ENCODE results near the gene CMSS1. TPM values are rescaled to one million over a fixed set of nuclear protein-coding genes. Genes with fewer than 3 reads are reported as not detected.

Gene CMSS1
- total RNA-seq, 1 donor from 2014 or later, result 41.9 TPM

DNA sequence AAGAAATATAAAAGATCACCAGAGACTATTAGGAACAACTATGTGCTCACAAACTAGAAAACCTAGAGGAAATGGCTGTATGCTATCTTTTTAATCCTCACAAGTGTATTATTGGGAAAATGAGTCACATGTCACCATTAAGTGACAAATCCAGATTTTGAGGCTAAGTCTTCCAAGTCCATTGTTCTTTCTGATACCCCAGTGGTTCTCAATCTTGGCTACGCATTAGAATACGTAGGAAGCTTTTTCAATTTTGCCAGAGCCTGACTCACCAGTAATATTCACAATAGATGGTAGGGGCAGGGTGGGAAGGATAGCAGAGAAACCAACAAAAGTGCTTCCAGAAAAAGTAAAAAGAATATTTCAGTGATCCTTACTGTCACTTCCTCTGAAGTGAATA is 179.6 kb downstream of the CMSS1 start:
- no peak for DNase-seq (ENCODE audit: low spot score)

DNA sequence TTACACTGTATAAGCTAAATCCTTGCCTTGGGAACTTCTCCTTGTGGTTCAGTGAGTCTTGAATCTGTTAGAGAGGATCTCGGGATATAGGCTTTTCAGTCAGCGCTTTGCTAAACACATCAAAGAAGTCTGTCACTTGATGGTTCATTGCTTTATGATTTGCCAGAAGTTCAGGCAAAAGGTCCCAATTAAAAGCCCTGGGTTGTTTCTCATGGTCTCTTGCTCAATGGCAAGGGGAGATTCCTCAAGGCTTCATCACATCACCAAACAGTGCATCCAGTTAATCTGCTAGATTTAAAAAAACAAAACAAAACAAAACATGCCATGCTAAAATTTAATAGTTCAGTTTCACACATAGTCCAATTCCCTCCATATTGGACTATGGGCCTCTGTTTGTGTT is 181.9 kb downstream of the CMSS1 start:
- DNase-seq (ENCODE audit: low spot score), result no peak

DNA sequence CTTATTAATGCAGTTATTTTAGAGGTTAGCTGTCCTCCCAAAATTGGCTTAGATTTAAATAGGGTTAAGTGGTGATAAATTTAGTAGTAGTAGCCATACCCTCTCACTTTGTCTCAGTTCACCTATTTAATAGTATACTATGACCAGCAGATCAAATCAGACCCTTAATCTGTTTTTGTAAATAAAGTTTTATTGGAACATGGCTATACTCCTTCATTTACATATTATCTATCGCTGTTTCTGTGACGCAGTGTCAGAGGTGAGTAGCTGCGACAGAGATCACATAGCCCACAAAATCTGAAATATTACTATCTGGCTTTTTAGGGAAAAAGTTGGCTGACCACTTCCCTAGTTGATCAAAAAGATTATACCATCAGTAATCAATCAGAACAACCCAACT is 183.4 kb downstream of the CMSS1 start:
- DNase-seq (ENCODE audit: low spot score), result no peak

DNA sequence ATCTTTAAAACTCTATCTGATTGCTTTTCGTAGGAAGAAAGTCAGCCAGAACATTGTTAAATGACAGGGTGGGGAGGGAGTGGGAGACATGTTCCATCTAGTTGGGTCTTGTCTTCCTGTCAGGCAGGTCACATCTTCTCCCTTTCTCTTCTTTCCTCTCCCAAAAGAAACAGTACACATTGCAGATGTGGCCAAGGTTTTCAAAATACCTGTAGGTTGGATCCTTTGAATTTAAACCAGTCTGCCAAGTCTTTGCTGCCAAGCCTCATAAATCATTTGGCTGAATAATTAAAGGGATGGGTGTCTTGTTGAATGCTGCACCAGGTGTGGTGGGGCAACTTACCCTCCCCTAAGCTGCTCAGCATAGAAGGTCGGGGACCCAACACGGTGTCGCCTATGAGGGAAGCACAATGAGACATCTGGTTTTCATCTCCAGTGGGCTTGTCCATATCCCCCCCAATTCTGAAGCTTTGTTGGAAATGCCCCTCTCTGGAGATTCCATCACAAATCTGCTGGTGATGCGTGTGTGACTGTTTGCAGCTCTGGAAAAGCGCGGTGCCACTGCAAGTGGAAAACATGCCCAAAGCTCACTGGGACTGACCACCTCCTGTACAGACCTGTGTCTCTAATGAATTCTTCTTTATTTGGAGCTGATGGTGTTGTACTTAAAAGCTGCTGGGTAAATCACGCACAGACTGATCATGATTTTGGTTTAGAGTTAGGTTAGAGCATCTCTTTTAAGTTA is 184.0 kb downstream of the CMSS1 start:
- no peak for DNase-seq (ENCODE audit: low spot score)

DNA sequence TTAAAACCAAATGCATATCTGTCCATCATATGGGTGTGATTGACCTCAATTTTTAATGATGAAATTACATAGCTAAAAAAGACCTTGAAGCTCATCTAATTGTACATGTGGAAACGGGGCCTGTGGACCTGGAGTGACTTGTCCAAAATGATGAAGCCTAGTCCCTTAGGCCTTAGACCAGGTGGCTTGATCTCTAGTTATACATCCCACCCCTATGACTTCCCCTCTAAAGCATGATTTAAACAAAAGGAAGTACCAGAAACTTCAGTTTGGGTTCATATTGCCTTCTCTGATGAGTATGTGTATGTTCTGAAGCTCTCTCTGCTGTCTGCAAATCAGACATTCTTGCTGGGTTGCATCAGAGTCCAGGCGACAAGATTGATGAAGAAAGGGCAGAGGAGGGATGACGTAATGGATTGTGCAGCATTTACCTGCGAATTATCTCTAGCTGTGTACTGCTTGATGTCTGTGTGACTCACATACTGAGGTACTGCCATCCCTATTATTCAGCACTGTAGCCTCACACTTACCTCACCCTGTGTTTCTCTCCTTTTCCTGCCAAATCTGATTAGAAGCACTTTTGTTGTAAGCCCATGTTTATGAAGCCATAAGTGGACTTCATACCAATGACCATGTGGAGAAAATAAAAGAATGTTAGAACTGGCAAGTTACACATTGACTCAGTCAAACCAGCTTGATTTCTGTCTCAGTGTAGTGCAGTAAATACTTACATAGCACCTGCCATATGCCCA is 185.1 kb downstream of the CMSS1 start:
- DNase-seq (ENCODE audit: low spot score), result no peak

DNA sequence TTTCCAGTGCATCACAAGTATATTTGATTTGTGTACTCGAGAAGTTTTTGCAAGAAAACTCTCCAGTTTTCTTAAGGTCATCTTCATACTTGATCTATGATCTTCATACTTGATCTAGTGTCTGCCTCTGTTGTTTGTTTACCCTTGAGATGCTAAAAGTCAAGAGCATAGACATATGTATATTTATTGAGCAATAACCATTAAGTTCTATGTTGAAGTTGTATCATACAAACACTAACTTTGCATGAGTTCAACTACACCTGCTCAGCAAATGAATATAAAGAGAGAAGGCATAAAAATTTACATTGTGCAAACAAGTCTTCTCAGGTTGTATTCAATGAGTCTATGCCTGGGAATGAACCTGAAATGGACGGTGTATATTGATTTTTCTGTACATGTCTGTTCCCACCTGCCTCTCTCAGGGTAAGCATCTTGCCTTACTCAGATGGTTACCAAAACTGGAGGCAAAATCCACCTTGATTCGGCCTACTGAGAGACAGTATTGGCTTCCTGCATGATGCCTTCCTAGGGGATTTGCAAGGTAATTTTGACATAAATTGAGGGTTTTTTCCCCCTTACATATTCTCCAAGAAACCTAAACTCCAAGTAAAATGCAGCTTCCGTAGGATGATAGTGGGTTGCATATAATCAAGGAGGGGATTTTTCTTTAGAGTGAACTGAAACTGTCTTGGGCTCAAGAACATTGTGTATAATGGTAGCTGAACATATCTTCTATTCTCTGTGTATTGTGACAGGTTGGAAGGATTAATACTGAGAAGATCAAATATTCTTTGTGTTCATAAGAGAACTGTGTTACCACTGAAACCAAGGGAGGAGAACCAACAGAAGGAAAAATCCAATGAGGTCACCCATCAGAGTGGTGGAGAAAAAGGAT is 186.2 kb downstream of the CMSS1 start:
- no peak for DNase-seq (ENCODE audit: low spot score)

DNA sequence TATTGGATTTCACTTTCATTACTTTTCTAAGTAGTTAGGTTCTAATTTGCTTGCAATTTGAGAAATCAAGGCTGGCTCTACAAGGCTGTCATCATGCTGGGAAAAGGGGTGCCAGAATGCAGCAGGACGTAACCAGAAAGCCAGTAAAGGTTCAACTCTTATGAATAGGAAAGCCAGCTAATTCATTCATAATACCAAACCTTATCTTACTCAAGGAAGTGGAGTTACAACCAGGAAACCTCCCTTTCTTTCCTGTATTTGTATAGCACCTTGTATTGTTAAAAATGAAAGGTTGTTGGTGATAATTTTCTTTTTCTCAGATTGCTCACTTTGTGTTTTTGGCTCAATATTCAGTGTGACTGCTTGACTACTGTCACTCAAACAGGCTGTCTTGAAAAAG is 187.3 kb downstream of the CMSS1 start:
- DNase-seq (ENCODE audit: low spot score), result no peak

DNA sequence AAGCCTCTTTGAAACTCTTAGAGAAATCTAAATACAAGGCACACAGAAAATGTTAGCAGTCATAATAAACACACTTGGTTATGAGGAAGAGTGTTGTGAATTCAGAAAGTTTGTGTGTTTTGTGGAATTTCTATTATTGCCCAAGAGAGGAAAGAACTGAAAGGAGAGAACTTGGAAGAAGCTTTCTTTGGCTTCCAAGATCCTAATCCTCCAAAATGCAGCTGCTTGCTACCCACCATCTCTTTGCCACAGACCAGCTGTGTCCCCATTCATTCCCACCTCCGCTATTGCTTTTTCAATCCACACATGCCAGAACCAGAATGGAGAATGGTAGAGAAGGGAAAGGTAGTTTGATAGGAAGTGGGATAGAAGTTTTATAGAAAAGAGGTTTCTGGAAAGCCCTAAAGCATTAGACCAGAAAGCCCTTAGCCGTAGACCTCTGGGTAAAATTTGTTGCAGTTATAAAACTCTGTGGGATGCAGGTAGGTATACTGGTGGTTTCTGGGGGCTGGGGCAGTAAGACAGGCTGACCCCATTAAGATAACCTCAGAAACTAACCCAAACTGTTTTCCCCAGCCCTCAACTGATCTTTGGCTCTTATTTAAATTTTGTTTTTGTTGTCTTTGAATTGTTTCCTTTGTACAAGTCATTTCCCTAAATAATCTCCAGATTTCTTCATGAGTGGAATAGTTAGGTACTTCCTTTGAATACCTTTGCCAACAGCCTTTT is 188.2 kb downstream of the CMSS1 start:
- no peak for DNase-seq (ENCODE audit: low spot score)

DNA sequence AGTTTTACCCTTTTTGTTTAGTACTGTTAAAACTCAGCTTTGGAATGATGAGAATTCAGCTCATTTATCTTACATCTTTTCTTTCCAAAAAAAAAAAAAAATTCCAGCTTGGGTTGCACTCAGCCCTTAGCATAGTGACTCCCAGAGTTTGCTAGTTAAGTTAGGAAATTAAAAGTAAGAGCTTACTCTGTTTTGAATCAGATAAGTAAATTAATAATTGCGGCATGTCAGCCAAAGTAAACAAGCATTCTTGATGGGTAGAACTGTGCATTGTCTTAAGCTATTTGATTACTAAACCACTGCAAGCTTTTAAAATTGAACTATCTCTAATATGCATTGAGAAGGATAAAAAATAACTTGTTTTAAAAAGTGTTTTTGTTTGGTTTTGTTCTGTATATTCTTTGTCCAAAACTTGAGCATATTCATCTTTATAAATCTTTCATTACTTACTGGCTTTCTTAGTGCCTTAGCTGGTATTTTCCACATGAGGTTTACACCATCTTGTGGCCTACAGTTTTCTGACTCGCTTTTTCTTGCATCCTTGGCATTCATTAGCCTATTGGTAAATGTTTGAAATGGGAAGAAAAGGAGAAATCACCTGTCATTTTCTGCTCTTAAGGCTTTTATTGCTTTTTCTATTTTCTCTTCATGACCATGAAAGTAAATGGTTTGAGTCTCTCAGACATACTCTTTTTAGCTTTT is 189.1 kb downstream of the CMSS1 start:
- no peak for DNase-seq (ENCODE audit: low spot score)

DNA sequence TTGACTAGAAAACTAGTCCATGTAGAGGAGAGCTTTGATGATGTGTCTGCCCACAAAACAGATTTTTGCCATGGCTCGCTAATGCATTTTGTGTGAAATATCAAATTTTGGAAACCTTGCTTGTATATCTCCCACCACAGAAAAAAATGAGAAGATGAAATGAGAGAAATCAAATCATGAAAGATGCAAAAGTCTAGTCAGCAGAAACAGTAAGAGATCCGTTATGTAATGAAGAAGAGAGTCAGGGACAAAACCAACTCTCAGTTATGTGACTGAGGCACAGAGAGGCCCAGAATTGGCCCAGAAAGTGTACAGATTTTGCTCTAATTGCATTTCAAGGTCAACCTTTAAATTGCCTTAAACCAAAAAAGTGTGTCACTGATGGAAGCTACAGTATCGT is 189.7 kb downstream of the CMSS1 start:
- DNase-seq (ENCODE audit: low spot score), result no peak

DNA sequence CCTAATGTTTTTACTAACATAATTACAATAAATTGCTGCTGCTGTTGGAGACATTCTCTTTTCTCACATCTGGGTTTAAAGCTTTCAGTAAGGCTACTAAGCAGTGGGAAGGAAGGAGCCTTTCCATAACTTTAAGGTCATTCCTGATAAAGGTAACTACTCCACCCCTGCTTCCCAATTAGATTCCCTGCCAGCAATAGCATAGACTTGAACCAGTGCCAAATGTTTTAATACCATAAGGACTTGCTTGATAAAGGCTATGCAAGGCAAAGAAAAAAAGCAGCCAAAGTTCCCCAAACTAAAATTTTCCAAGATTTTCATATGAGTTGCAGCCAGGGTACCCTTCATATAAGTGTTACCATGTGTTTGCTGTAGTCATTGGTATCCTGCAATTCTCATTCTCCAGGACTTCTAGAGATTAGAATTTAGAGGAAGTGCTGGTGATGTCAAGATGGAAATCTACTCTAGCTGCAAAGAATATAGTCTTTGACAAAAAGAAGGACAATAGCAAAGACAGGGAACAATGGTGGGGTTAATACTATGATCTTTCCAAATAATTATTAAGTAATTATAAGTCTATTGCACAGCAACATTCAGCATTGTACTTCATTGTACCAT is 190.5 kb downstream of the CMSS1 start:
- DNase-seq (ENCODE audit: low spot score), result no peak

DNA sequence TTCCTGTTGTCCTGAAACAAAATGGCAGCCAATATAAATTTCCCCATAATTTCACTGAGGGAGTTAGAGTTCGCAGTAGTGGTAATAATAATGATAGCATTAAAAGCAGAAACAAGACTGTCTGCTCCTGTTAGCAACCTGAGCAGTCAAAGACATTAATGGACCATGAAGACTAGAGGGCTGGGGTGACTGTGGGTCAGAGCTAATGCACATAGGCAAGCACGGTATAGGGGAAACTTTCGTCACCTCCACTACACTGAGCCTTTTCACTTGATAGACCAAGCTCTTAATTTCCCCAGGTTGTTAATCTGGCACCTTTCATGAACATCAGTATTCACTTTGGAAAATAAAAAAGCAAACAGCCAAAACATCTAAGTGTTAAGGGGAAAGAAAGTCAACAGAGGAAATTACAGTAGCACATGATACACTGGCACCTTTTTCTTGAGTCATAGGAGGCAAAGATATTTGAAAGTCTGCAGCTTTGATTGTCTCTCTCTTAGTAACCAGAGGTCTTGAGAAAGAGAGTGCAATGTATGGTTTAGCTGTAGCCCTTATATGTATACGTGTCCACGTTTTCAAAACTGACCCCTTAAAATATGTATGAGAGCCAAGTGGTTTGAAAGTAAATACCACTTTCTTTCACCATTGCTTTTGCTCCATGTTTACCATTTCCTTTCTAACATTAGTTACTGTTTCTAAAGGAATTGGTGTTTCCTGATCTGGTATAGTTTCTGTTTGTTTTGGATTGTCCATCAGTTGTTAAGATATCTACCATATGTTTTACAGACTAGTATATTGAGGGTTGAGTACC is 191.8 kb downstream of the CMSS1 start:
- no peak for DNase-seq (ENCODE audit: low spot score)

DNA sequence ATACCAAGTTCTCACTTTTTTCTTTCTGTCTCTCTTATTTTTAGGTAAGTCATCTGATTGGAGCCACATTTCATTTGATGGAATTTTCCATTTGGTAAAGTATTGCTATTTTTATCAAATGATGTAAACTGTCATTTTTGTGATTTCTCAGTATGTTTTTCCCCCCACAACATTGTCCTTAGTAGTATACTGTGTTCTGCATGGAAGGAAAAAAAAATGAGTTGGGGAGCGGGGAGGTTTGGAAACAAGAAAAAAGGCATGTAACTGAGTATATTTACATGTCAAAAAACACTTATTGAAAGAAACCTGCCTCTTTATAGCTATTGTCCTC is 192.4 kb downstream of the CMSS1 start:
- DNase-seq (ENCODE audit: low spot score), result no peak

DNA sequence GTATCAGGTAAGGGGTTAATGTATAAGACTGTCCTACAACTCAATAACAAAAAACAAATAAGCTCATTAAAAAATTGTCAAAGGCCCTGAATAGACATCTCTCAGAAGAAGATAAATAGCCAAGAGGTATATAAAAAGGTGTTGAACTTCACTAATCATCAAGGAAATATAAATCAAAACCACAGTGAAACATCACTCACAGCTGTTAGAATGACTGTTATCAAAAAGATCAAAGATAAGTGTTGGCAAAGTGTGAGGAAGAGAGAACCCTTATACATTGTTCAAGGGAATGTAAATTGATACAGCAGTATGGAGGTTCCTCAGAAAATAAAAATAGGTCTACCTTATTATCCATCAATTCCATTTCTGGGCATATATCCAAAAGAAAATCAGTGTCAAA is 201.1 kb downstream of the CMSS1 start:
- no peak for DNase-seq (ENCODE audit: low spot score)

DNA sequence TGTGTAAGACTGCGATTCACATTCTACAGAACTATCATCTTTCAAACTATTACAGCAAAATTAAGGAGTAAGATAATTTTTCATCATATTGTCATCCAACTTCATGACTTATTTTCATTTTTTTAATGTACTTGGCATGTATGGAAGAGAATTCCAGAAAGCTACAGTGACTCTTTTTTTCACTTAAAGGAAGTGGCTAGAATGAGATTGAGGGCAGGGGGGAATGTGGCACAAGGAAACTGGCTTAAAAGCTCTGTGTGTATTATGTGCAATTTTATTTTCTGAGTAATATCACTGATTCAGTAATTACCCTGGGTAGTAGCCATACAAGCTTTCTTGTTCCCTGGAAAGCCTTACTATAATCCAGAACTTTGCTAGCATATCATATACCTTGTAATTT is 202.1 kb downstream of the CMSS1 start:
- DNase-seq (ENCODE audit: low spot score), result no peak

DNA sequence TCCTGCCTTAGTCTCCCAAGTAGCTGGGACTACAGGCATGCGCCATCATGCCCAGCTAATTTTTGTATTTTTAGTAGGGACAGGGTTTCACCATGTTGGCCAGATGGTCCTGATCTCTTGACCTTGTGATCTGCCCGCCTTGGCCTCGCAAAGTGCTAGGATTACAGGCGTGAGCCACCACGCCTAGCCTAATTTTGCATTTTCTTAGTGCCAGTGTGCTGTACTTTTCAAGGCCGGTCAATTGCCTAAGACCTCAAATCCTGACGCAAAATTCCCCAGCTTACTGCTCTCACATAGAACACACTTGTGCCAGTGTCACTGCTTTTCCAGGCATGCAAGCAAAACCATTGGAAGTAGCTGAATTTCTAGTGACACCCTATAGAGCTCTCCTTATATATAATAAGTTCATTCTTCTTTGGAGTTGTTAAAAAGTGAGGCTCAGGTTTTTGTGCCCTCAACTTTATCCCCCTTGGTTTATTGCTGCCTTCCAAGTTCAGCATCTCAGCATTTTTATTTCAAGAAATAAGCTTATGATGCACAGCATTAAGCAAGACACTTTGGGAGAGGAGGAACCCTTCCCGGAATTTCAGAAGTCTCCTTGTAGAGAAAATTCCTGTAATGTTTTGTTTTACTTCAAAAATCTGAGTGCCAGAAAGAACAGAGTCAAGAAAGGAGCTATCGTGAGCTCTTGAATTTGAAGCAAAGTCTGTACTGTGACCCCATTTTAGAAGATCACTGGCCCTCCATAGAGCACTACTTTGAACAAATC is 203.4 kb downstream of the CMSS1 start:
- no peak for DNase-seq (ENCODE audit: low spot score)

DNA sequence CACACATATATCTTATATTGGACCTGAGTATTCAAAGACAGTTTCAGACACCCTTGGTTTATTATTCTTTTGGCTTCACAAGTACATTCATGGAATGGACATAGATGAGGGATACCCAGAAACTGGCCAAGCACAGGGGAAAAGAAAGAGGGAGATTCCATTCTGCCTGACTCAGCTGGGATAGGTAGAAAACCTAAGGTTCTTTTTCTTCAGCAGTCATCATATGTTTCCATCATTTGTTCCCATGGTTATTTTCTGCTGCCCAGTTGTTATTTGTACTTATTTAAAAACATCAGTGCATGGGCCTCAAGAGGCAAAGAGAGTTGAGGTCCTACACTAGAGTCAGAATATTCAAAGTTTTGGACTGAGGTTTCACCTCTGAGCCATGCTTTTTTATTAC is 204.8 kb downstream of the CMSS1 start:
- DNase-seq (ENCODE audit: low spot score), result no peak

DNA sequence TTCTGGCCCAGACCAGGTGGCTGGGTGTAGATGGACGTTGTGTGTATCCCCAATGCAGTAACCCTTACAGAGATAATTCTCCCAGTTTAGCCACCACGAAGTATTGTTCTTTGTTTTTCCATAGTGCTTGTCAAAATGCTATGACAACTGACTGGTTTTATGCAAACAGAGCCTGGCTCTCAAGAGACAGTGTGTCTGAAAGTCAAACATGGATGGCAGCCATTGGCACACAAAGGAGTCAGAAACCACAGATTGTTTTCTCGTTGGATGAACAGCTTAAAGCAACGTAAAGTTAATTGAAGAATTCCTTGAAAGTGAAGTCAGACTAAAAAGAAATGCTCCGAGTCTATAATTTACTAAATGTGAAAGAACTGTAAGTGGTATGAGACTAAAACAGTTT is 205.5 kb downstream of the CMSS1 start:
- no peak for DNase-seq (ENCODE audit: low spot score)

DNA sequence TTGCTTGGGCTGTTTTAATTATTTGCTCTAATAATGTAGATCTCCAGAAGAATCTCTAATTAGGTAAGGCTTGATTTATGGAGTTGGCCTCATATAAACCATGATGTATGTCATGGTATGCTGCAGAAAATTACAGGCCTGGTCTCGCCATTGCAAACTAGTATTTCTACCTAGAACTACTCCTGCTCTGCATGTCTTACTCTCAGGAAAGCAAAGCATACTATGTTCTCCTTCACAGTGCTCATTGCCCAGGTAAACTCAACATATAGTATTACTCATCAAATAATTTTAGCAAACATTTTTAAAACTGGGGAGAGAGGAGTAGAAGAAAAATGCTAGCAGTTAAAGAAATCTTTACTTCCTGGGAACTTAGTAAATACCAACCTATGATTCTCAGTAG is 205.9 kb downstream of the CMSS1 start:
- DNase-seq (ENCODE audit: low spot score), result no peak
